Suprapubic skin (tissue), 4 donors: ENCODE data around the gene ATP11A.

Source experiments
- EP300 ChIP-seq: sonication (generic); formaldehyde crosslinking; IDR thresholded peaks from one replicate; pipeline ENCODE4 v1.6.1; 2017; ENCODE audit warnings: antibody characterized with exemption
- POLR2A ChIP-seq, 2 donors: fragments of 450-650 bp; IDR thresholded peaks; one replicate each; pipeline ENCODE4 v1.6.1; 2017; ENCODE audit warnings: antibody characterized with exemption in 2 of 2, mild to moderate bottlenecking in 2 of 2, moderate library complexity in 2 of 2
- POLR2AphosphoS5 ChIP-seq, 3 donors: sonication (generic); formaldehyde crosslinking; IDR thresholded peaks; one replicate each; pipeline ENCODE4 v1.6.1; 2017; ENCODE audit warnings: antibody characterized with exemption in 3 of 3
- TF ChIP-seq, protein P1 (sequence below), 2 donors: fragments of 200-600 bp in 1 of 2; fragments of 450-650 bp in 1 of 2; sonication (generic) in 1 of 2; IDR thresholded peaks; one replicate each; pipeline ENCODE4 v1.5.1; 2016 to 2019; ENCODE audit warnings: antibody characterized with exemption in 2 of 2, mild to moderate bottlenecking in 1 of 2, moderate library complexity in 1 of 2

DNA sequence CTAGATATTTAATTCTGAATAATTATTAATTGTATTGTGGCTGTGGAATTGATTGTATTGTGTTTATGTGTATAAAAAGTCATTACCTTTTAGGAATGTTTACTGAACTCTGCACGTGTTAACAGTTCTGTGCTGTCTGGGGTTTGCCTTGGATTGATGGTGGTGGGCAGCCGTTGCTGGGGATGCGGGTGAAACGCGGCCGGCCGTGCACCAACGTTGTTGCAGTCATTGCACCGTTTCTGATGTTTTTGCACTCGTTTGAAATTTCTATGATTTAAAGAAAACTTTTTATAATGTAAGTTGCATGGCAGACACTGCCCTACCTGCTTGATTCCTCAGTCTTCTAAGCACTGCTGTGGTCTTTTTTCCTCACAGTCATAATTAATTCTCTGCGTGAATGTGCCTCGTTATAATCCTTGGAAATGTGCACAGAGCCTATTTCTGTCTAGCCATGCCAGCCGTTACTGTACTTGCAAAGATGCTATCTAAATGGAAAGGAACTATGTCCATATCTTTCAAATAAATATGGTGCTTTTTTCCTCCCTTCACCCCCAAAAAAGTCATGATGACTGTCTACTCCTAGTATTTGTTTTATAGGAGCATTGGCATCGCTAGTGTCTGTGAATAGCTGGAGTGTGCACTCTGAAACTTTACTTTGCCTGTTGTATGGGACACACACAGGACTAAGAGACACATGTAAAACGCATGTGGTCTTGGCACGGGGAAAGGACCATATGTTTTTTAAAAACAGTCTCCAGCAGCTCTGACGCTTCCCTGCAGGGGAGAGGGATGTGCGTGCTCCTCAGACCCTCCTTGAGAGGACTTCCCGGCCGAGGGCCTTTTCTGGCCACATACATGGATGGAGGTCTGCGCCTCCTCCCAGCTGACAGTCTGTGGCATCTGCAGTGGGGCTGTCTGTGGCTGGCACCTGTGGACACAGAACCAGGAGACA, 238.5 kb downstream of the ATP11A start:
- TF ChIP-seq EP300 (no peak), POLR2A (IDR thresholded peaks at IDR 0.05) (no peak), POLR2AphosphoS5 (IDR thresholded peaks at IDR 0.05) (no peak)
- TF ChIP-seq, protein P1, sequence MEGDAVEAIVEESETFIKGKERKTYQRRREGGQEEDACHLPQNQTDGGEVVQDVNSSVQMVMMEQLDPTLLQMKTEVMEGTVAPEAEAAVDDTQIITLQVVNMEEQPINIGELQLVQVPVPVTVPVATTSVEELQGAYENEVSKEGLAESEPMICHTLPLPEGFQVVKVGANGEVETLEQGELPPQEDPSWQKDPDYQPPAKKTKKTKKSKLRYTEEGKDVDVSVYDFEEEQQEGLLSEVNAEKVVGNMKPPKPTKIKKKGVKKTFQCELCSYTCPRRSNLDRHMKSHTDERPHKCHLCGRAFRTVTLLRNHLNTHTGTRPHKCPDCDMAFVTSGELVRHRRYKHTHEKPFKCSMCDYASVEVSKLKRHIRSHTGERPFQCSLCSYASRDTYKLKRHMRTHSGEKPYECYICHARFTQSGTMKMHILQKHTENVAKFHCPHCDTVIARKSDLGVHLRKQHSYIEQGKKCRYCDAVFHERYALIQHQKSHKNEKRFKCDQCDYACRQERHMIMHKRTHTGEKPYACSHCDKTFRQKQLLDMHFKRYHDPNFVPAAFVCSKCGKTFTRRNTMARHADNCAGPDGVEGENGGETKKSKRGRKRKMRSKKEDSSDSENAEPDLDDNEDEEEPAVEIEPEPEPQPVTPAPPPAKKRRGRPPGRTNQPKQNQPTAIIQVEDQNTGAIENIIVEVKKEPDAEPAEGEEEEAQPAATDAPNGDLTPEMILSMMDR (IDR thresholded peaks at IDR 0.05), result no peak
